Neural crest cell (in vitro differentiated cells): ENCODE measurements around the gene DDR1. TPM values are rescaled to one million over a fixed set of nuclear protein-coding genes. Genes with fewer than 3 reads are reported as not detected.
A peak's percentile ranks its signal among the peaks of the same experiment; 100 is the strongest.

Experiments used
- DNase-seq: peaks from one replicate; pipeline ENCODE4 v3.0.0; 2021; ENCODE audit warnings: low read depth, mixed read lengths, low spot score
- H3K27ac Mint-ChIP-seq: one replicate; pipeline ENCODE4 v1.8.0; 2021; ENCODE audit warnings: mild to moderate bottlenecking, mixed read lengths; ENCODE audit not compliant: unreplicated experiment
- H3K27me3 Mint-ChIP-seq: 2 replicates; pipeline ENCODE4 v1.8.0; 2021; ENCODE audit warnings: low read depth, mild to moderate bottlenecking, mixed read lengths
- H3K36me3 Mint-ChIP-seq: 2 replicates; pipeline ENCODE4 v1.8.0; 2021; ENCODE audit warnings: low read depth, mild to moderate bottlenecking, mixed read lengths
- H3K4me1 Mint-ChIP-seq: 2 replicates; pipeline ENCODE4 v1.8.0; 2021; ENCODE audit warnings: mixed read lengths
- H3K4me3 Mint-ChIP-seq: one replicate; pipeline ENCODE4 v1.8.0; 2021; ENCODE audit warnings: mild to moderate bottlenecking, mixed read lengths
- H3K9me3 Mint-ChIP-seq: 2 replicates; pipeline ENCODE4 v1.8.0; 2021; ENCODE audit warnings: mixed read lengths
- total RNA-seq: library from RNA; stranded (reverse); gene quantifications from 2 replicates; pipeline ENCODE4 v1.2.1, GENCODE V29; 2021
- TF ChIP-seq, protein P1 (sequence below): fragments of 200-600 bp; sonication (generic); conservative IDR thresholded peaks from 2 replicates; pipeline ENCODE4 v1.5.0; 2021; ENCODE audit warnings: antibody characterized with exemption, mild to moderate bottlenecking

DDR1 gene
- total RNA-seq, 1 donor from 2014 or later: 178 TPM

DNA sequence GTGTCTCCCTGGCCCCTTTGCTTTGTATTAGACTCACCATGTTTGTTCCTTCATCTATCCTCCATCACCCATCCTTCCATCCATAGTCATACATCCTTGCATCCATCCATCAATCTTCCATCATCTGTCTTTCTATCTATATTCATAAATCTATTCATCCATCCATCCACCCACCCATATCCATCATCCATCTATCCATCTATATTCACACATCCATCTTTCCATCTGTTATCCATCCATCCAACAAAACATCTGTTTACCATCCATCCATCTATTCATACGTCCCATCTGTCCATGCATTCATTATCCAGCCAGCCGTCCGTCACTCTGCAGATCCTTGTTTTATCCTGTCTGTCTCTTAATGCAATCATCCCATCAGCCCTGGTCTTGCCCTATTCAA is 10.6 kb downstream of the DDR1 start:
- TF ChIP-seq, protein P1, sequence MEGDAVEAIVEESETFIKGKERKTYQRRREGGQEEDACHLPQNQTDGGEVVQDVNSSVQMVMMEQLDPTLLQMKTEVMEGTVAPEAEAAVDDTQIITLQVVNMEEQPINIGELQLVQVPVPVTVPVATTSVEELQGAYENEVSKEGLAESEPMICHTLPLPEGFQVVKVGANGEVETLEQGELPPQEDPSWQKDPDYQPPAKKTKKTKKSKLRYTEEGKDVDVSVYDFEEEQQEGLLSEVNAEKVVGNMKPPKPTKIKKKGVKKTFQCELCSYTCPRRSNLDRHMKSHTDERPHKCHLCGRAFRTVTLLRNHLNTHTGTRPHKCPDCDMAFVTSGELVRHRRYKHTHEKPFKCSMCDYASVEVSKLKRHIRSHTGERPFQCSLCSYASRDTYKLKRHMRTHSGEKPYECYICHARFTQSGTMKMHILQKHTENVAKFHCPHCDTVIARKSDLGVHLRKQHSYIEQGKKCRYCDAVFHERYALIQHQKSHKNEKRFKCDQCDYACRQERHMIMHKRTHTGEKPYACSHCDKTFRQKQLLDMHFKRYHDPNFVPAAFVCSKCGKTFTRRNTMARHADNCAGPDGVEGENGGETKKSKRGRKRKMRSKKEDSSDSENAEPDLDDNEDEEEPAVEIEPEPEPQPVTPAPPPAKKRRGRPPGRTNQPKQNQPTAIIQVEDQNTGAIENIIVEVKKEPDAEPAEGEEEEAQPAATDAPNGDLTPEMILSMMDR: no peak
- DNase-seq: no peak
- H3K4me3 Mint-ChIP-seq: no peak overlapping the region
- no peaks in the 10 kb centered on the region for H3K9me3 Mint-ChIP-seq
- H3K4me1 Mint-ChIP-seq: peaks cover 25% of the 10 kb centered on the region
- H3K36me3 Mint-ChIP-seq: peaks cover 12% of the 10 kb centered on the region
- H3K27me3 Mint-ChIP-seq: no peaks in the 10 kb centered on the region
- H3K27ac Mint-ChIP-seq: peak overlapping the region; percentile 76

DNA sequence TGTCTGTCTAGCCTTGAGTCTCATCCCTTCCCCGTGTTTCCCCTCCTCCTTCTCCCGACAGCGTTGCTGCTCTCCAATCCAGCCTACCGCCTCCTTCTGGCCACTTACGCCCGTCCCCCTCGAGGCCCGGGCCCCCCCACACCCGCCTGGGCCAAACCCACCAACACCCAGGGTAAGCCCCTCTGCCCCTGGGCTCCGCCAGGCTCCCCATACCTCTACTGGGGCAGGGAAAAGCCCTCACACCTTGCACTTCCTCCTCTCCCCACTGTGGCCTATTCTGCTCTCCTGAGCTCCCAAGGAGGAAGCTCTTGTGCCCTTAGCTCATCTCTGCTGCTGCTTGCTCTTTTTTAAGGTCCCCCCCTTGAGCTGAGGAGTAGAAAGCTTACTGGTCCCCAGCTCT is 11.0 kb downstream of the DDR1 start:
- H3K9me3 Mint-ChIP-seq: no peaks in the 10 kb centered on the region
- peaks cover 21% of the 10 kb centered on the region for H3K4me1 Mint-ChIP-seq
- no peaks in the 10 kb centered on the region for H3K27me3 Mint-ChIP-seq
- peaks cover 14% of the 10 kb centered on the region for H3K36me3 Mint-ChIP-seq
- H3K4me3 Mint-ChIP-seq: no peak overlapping the region
- DNase-seq: no peak
- peak overlapping the region; percentile 76 for H3K27ac Mint-ChIP-seq
- TF ChIP-seq, protein P1: no peak

DNA sequence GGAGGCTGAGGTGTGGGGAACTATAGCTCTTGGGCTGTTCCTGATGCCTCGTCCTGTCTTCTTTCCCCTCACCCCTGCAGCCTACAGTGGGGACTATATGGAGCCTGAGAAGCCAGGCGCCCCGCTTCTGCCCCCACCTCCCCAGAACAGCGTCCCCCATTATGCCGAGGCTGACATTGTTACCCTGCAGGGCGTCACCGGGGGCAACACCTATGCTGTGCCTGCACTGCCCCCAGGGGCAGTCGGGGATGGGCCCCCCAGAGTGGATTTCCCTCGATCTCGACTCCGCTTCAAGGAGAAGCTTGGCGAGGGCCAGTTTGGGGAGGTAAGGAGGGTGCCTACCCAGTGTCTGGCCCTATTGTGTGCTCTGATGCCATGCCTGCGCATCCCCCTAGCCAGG is 12.2 kb downstream of the DDR1 start:
- H3K4me3 Mint-ChIP-seq: no peak overlapping the region
- DNase-seq: no peak
- no peaks in the 10 kb centered on the region for H3K27me3 Mint-ChIP-seq
- H3K4me1 Mint-ChIP-seq: peaks cover 19% of the 10 kb centered on the region
- peaks cover 14% of the 10 kb centered on the region for H3K36me3 Mint-ChIP-seq
- TF ChIP-seq, protein P1: no peak
- no peak overlapping the region for H3K27ac Mint-ChIP-seq
- H3K9me3 Mint-ChIP-seq: no peaks in the 10 kb centered on the region

DNA sequence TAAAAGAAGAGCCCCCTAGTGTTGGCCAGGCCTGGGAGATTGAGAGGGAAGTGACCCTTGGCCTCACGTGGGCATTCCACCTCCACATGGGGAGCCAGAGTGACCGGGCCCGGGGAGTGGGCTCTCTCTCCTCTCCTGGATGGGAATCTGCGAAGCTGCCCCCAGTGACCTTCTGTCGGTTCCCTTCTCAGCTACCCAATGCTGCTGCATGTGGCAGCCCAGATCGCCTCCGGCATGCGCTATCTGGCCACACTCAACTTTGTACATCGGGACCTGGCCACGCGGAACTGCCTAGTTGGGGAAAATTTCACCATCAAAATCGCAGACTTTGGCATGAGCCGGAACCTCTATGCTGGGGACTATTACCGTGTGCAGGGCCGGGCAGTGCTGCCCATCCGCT is 13.6 kb downstream of the DDR1 start:
- no peak for DNase-seq
- no peak overlapping the region for H3K4me3 Mint-ChIP-seq
- peak overlapping the region; percentile 35 for H3K27ac Mint-ChIP-seq
- peaks cover 10% of the 10 kb centered on the region for H3K36me3 Mint-ChIP-seq
- no peaks in the 10 kb centered on the region for H3K9me3 Mint-ChIP-seq
- TF ChIP-seq, protein P1: no peak
- peaks cover 14% of the 10 kb centered on the region for H3K4me1 Mint-ChIP-seq
- H3K27me3 Mint-ChIP-seq: no peaks in the 10 kb centered on the region

DNA sequence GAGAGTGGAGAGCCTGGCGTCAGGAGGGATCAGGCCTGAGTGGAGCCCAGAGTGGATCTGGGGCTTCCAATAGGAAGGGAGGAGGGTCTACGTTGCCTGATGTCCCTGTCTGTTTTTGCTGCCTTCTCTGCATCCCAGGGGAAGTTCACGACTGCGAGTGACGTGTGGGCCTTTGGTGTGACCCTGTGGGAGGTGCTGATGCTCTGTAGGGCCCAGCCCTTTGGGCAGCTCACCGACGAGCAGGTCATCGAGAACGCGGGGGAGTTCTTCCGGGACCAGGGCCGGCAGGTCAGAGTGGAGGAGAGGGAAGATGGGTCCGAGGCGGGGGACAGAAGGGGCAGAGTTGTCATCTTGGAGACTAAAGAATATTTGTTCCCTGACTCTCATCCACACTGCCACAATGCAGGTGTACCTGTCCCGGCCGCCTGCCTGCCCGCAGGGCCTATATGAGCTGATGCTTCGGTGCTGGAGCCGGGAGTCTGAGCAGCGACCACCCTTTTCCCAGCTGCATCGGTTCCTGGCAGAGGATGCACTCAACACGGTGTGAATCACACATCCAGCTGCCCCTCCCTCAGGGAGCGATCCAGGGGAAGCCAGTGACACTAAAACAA is 14.5 kb downstream of the DDR1 start:
- Mint-ChIP-seq H3K4me1 (peaks cover 13% of the 10 kb centered on the region), H3K36me3 (peaks cover 10% of the 10 kb centered on the region), H3K27me3 (no peaks in the 10 kb centered on the region), H3K27ac (no peak overlapping the region), H3K9me3 (no peaks in the 10 kb centered on the region), H3K4me3 (no peak overlapping the region)
- DNase-seq: no peak
- TF ChIP-seq, protein P1: no peak
